Activated B cell treated with CpG ODN at 0.5 μM for 24 hours (primary cell): ENCODE measurements around the gene FANCI. TPM values are rescaled to one million over a fixed set of nuclear protein-coding genes. Genes with fewer than 3 reads are reported as not detected.

Experiments
- ATAC-seq: fragments of 200-7000 bp; cut with Tn5 transposase; one replicate; pipeline ENCODE4 v1.10.0; 2021; ENCODE audit warnings: low read depth, mild to moderate bottlenecking, moderate library complexity
- CTCF ChIA-PET: fragments of 350-600 bp; sonication (Branson Sonifier 250); formaldehyde crosslinking; loops from one replicate; lab custom pipeline; 2021; ENCODE audit warnings: antibody characterized with exemption; lab: Charles Lee
- POLR2A ChIA-PET: fragments of 350-600 bp; sonication (Branson Sonifier 250); formaldehyde crosslinking; loops from one replicate; lab custom pipeline; 2021; ENCODE audit warnings: antibody characterized with exemption; lab: Charles Lee
- DNase-seq: peaks from one replicate; pipeline ENCODE4 v3.0.0; 2022
- H3K27ac Mint-ChIP-seq: one replicate; pipeline ENCODE4 v1.8.0; 2020; ENCODE audit warnings: mixed read lengths
- H3K27me3 Mint-ChIP-seq: one replicate; pipeline ENCODE4 v1.8.0; 2021; ENCODE audit warnings: mixed read lengths
- H3K36me3 Mint-ChIP-seq: one replicate; pipeline ENCODE4 v1.8.0; 2021; ENCODE audit warnings: low read depth, mixed read lengths
- H3K4me1 Mint-ChIP-seq: one replicate; pipeline ENCODE4 v1.8.0; 2021; ENCODE audit warnings: mixed read lengths
- H3K4me3 Mint-ChIP-seq: one replicate; pipeline ENCODE4 v1.8.0; 2020; ENCODE audit warnings: mild to moderate bottlenecking, mixed read lengths
- H3K9me3 Mint-ChIP-seq: one replicate; pipeline ENCODE4 v1.8.0; 2020; ENCODE audit warnings: mixed read lengths
- CTCF ChIP-seq: fragments of 200-600 bp; IDR thresholded peaks from one replicate; pipeline ENCODE4 v1.8.0; 2022; ENCODE audit warnings: antibody characterized with exemption, mild to moderate bottlenecking
- intact Hi-C: fragments of 100-400 bp; cut with micrococcal nuclease; formaldehyde crosslinking; loops from one replicate; pipeline ENCODE4 v1.15.1; 2024
- total RNA-seq: library from RNA; stranded (reverse); gene quantifications from 2 replicates; pipeline ENCODE4 v1.2.3, GENCODE V29; 2022

The FANCI gene
- total RNA-seq, 1 donor from 2014 or later: 16.6 TPM

GRCh38 chr15:89201465-89202005, 42.2 kb upstream of the FANCI start:
- intact Hi-C loops: no loop called here
- no peak for ATAC-seq
- TF ChIP-seq CTCF: no peak
- Mint-ChIP-seq H3K36me3 (peaks cover 22% of the 10 kb centered on the region), H3K4me1 (no peaks in the 10 kb centered on the region), H3K27me3 (no peaks in the 10 kb centered on the region), H3K4me3 (no peak overlapping the region), H3K27ac (no peak overlapping the region), H3K9me3 (no peaks in the 10 kb centered on the region)
- ChIA-PET CTCF (no interaction called here), POLR2A (no interaction called here)
- no peak for DNase-seq

GRCh38 chr15:89203705-89204273, 40.0 kb upstream of the FANCI start:
- no peak for DNase-seq

GRCh38 chr15:89205991-89206585, 37.7 kb upstream of the FANCI start:
- Mint-ChIP-seq H3K27ac (no peak overlapping the region), H3K4me3 (no peak overlapping the region), H3K9me3 (no peaks in the 10 kb centered on the region), H3K4me1 (peaks cover 6% of the 10 kb centered on the region), H3K36me3 (peaks cover 8% of the 10 kb centered on the region), H3K27me3 (peaks cover 6% of the 10 kb centered on the region)
- ChIA-PET CTCF (interaction anchor here (0.6 to 1.6 kb wide), 19 partner anchors 9 to 348 kb away, joined by 3 to 17 read pairs (median 3); no protein-coding TSS in a partner anchor), POLR2A (no interaction called here)
- DNase-seq (no peak), ATAC-seq (no peak)
- TF ChIP-seq CTCF: no peak
- intact Hi-C loops: loop anchor here (2.0 kb wide), 2 partner anchors 37 to 351 kb away; partner anchors contain the start of gene FANCI

More at GRCh38 chr15:89203705-89204273, 40.0 kb upstream of the FANCI start:
- H3K36me3 Mint-ChIP-seq: peaks cover 13% of the 10 kb centered on the region
- ChIA-PET CTCF (interaction anchor here (0.6 kb wide), 1 partner anchor 41 kb away, joined by 3 read pairs; no protein-coding TSS in a partner anchor), POLR2A (no interaction called here)
- no peak for ATAC-seq
- H3K4me3 Mint-ChIP-seq: no peak overlapping the region
- TF ChIP-seq CTCF: no peak
- peaks cover 6% of the 10 kb centered on the region for H3K27me3 Mint-ChIP-seq
- no peaks in the 10 kb centered on the region for H3K9me3 Mint-ChIP-seq
- intact Hi-C loops: no loop called here
- H3K4me1 Mint-ChIP-seq: peaks cover 6% of the 10 kb centered on the region
- H3K27ac Mint-ChIP-seq: no peak overlapping the region

GRCh38 chr15:89206908-89207331, 36.9 kb upstream of the FANCI start:
- Mint-ChIP-seq H3K9me3 (no peaks in the 10 kb centered on the region), H3K27ac (no peak overlapping the region), H3K27me3 (peaks cover 6% of the 10 kb centered on the region), H3K36me3 (peaks cover under 1% of the 10 kb centered on the region), H3K4me1 (peaks cover 6% of the 10 kb centered on the region), H3K4me3 (no peak overlapping the region)
- ATAC-seq (peak; percentile 99), DNase-seq (peak; percentile 64)
- peak; percentile 91 for TF ChIP-seq CTCF
- ChIA-PET POLR2A (interaction anchor here (0.7 kb wide), 1 partner anchor 215 kb away, joined by 4 read pairs; no protein-coding TSS in a partner anchor), CTCF (interaction anchor here (0.6 to 1.6 kb wide), 20 partner anchors 8 to 347 kb away, joined by 3 to 17 read pairs (median 3); no protein-coding TSS in a partner anchor)
- intact Hi-C loops: loop anchor here (1.0 to 2.0 kb wide), 4 partner anchors 36 to 350 kb away; partner anchors contain the start of gene FANCI

GRCh38 chr15:89208256-89208655, 35.5 kb upstream of the FANCI start:
- intact Hi-C loops: no loop called here
- no peak overlapping the region for H3K27ac Mint-ChIP-seq
- H3K36me3 Mint-ChIP-seq: no peaks in the 10 kb centered on the region
- H3K4me3 Mint-ChIP-seq: no peak overlapping the region
- H3K27me3 Mint-ChIP-seq: peaks cover 6% of the 10 kb centered on the region
- H3K9me3 Mint-ChIP-seq: no peaks in the 10 kb centered on the region
- ATAC-seq: no peak
- DNase-seq: no peak
- no peak for TF ChIP-seq CTCF
- POLR2A ChIA-PET: no interaction called here
- CTCF ChIA-PET: no interaction called here
- peaks cover 6% of the 10 kb centered on the region for H3K4me1 Mint-ChIP-seq
